Left ventricle myocardium inferior (tissue), 1 donor: ENCODE measurements around the gene NFIA. TPM values are rescaled to one million over a fixed set of nuclear protein-coding genes. Genes with fewer than 3 reads are reported as not detected.

ENCODE experiments used
- DNase-seq: peaks from one replicate; pipeline ENCODE4 v3.0.0-alpha.2; 2020
- H3K27ac ChIP-seq: fragments of 200-600 bp; replicated peaks from 2 replicates; pipeline ENCODE4 v1.8.0; 2021
- H3K27me3 ChIP-seq: fragments of 200-600 bp; 2 replicates; pipeline ENCODE4 v1.8.0; 2021; ENCODE audit warnings: low read depth
- H3K36me3 ChIP-seq: fragments of 200-600 bp; 2 replicates; pipeline ENCODE4 v1.8.0; 2021
- H3K4me1 ChIP-seq: fragments of 200-600 bp; 2 replicates; pipeline ENCODE4 v1.8.0; 2021
- H3K4me3 ChIP-seq: fragments of 200-600 bp; 2 replicates; pipeline ENCODE4 v1.8.0; 2021; ENCODE audit warnings: mild to moderate bottlenecking, moderate library complexity
- H3K9me3 ChIP-seq: fragments of 200-600 bp; replicated peaks from 2 replicates; pipeline ENCODE4 v1.8.0; 2021
- intact Hi-C: fragments of 100-400 bp; cut with micrococcal nuclease; formaldehyde crosslinking; loops from one replicate; pipeline ENCODE4 v1.11.0; 2022
- total RNA-seq: library from RNA; stranded (reverse); fragmentation: NEBNext Ultra II Directional; extraction: Animal tissue kit (Norgen Biotek cat#: 25700); gene quantifications from one replicate; pipeline ENCODE4 v1.2.1, GENCODE V29; 2021
- TF ChIP-seq, protein P1 (sequence below): fragments of 200-600 bp; IDR thresholded peaks from 2 replicates; pipeline ENCODE4 v1.8.0; 2021; ENCODE audit warnings: antibody characterized with exemption, mild to moderate bottlenecking, borderline replicate concordance
- donor health status: DM: no; HTN: yes; CAD: no; lungs with severe emphysema.

The NFIA gene
- total RNA-seq, 1 donor from 2014 or later, result 90.2 TPM

DNA sequence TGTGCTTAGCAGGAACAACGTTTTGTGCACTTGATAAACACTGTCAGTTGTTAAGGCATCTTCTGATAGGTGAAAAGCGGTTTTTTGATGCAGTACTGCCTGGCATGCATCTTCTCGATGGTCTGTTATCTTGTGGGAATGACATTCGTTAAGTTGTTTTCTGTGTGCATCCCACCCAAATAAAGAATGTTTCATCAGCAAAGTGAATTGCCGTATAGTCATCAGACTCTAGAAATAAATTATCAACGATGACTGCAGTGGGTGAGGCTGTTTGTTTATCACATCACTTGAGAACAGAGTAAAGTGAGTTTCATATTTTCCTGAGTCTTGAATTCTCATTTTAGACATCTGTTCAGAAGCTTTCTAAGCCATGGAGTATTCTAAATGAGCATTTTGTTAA is 34.1 kb downstream of the NFIA start:
- TF ChIP-seq, protein P1, sequence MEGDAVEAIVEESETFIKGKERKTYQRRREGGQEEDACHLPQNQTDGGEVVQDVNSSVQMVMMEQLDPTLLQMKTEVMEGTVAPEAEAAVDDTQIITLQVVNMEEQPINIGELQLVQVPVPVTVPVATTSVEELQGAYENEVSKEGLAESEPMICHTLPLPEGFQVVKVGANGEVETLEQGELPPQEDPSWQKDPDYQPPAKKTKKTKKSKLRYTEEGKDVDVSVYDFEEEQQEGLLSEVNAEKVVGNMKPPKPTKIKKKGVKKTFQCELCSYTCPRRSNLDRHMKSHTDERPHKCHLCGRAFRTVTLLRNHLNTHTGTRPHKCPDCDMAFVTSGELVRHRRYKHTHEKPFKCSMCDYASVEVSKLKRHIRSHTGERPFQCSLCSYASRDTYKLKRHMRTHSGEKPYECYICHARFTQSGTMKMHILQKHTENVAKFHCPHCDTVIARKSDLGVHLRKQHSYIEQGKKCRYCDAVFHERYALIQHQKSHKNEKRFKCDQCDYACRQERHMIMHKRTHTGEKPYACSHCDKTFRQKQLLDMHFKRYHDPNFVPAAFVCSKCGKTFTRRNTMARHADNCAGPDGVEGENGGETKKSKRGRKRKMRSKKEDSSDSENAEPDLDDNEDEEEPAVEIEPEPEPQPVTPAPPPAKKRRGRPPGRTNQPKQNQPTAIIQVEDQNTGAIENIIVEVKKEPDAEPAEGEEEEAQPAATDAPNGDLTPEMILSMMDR, result no peak
- peak overlapping the region; percentile 16 for H3K4me3 ChIP-seq
- H3K27me3 ChIP-seq, result no peaks in the 10 kb centered on the region
- H3K4me1 ChIP-seq, result peaks cover 82% of the 10 kb centered on the region
- no peak for DNase-seq
- no peaks in the 10 kb centered on the region for H3K36me3 ChIP-seq
- peak overlapping the region; percentile 72 for H3K27ac ChIP-seq
- intact Hi-C loops, result no loop called here
- no peaks in the 10 kb centered on the region for H3K9me3 ChIP-seq

DNA sequence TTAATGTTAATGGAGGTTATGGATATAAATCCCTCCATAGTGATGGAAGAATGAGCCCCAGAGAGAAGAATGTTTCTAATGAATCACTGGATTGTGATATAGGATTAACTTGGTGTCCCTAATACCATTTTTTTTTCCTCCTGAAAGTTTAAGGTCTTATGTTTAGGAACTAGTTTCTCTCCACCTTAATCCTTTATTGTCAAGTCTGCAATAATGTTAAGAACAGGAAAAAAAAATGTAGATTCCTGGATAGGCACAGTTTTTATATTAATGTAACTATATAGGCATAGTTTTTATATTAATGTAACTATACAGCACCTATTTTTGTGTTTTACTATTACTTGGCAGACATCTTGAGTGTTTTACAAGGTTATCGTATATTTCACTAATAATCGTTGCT is 34.9 kb downstream of the NFIA start:
- no peak for DNase-seq
- H3K27ac ChIP-seq, result peak overlapping the region; percentile 72
- intact Hi-C loops, result no loop called here
- no peaks in the 10 kb centered on the region for H3K36me3 ChIP-seq
- no peaks in the 10 kb centered on the region for H3K27me3 ChIP-seq
- H3K4me1 ChIP-seq, result peaks cover 82% of the 10 kb centered on the region
- H3K4me3 ChIP-seq, result no peak overlapping the region
- H3K9me3 ChIP-seq, result no peaks in the 10 kb centered on the region
- TF ChIP-seq, protein P1, result no peak

DNA sequence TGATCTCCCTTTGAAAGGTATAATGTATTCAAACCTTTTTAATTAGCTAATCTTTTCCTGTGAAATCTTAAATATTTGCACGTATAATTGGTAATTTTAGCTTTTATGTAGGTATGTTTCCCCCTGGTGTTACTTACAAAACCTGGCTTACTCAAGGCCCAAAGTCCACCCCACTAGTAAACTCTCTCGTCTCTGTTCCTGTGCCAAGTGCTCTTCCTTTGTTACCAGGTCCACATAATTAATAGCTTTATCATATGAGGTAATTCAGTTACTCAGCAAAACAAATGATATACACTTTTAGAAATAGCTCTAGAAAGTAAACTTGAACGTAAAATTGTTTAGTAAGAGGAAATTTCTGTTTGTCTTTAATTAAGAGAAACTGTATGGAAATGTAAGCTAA is 36.7 kb downstream of the NFIA start:
- peak overlapping the region; percentile 83 for H3K27ac ChIP-seq
- TF ChIP-seq, protein P1, result no peak
- H3K36me3 ChIP-seq, result no peaks in the 10 kb centered on the region
- H3K4me3 ChIP-seq, result no peak overlapping the region
- no peaks in the 10 kb centered on the region for H3K27me3 ChIP-seq
- DNase-seq, result no peak
- H3K9me3 ChIP-seq, result no peaks in the 10 kb centered on the region
- H3K4me1 ChIP-seq, result peaks cover 94% of the 10 kb centered on the region
- intact Hi-C loops, result no loop called here

DNA sequence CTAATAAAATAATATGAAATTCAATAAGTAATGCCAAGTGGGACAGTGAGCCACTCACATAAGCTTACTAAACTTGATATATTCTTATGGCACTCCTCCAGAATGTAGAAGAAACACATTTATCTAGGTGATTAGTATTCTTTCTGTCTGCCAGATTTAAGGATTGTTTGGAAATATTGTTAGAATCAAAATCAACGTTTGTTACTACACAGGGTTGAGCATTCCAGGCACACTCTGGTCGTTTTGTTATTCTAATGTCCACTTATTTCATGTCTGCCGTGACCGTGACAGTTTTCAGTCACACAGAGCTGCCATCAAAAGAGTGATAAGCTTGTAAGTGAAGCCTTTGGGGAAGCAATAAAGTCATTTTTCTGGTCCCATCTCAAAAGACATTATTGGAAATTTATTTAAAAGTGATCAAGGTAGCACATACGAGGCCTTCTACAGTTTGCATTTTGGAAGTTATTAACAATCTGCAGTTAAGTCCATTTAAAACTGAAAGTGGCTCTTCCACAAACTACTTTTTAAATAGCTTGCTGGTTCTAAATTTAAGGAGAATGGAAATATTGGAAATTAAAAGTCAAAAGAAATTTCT is 38.0 kb downstream of the NFIA start:
- H3K27ac ChIP-seq, result peak overlapping the region; percentile 83
- peaks cover 94% of the 10 kb centered on the region for H3K4me1 ChIP-seq
- intact Hi-C loops, result no loop called here
- DNase-seq, result no peak
- no peaks in the 10 kb centered on the region for H3K27me3 ChIP-seq
- TF ChIP-seq, protein P1, result no peak
- peak overlapping the region; percentile 53 for H3K4me3 ChIP-seq
- H3K9me3 ChIP-seq, result no peaks in the 10 kb centered on the region
- no peaks in the 10 kb centered on the region for H3K36me3 ChIP-seq

DNA sequence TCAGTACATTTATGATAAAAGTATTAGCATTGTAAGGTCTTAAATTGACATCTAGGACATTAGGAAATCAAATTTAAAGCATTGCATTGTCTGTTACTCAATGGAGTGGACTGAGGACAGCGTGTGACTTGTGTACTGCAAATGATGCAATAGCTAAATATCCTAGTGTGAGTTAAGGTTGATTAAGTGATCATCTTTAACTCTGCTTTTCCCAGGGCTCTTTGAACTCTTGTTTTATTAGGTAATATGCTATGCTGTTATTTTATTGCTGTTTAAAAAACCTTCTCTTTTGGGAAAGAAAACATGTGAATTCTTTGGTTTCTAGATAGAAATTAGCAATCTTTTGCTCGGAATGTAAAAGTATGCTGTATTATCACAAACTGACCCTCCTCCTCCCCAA is 38.6 kb downstream of the NFIA start:
- DNase-seq, result no peak
- Histone ChIP-seq H3K4me1 (peaks cover 94% of the 10 kb centered on the region), H3K27ac (peak overlapping the region; percentile 83), H3K4me3 (peak overlapping the region; percentile 53), H3K36me3 (no peaks in the 10 kb centered on the region), H3K27me3 (no peaks in the 10 kb centered on the region), H3K9me3 (no peaks in the 10 kb centered on the region)
- TF ChIP-seq, protein P1, result no peak
- intact Hi-C loops, result no loop called here
